Iris pigment epithelial cell (primary cell): Measurements from ENCODE around the gene NFKBIE.
"Not testable (repeated sequence)": the region's sequence is repeated elsewhere in the genome, so short reads cannot be mapped to it uniquely, and the experiment has no call there.

ENCODE experiments used
- DNase-seq: peaks from one replicate; pipeline ENCODE4 v3.0.0-alpha.2; 2011; ENCODE audit warnings: low read depth

Gene NFKBIE

DNA sequence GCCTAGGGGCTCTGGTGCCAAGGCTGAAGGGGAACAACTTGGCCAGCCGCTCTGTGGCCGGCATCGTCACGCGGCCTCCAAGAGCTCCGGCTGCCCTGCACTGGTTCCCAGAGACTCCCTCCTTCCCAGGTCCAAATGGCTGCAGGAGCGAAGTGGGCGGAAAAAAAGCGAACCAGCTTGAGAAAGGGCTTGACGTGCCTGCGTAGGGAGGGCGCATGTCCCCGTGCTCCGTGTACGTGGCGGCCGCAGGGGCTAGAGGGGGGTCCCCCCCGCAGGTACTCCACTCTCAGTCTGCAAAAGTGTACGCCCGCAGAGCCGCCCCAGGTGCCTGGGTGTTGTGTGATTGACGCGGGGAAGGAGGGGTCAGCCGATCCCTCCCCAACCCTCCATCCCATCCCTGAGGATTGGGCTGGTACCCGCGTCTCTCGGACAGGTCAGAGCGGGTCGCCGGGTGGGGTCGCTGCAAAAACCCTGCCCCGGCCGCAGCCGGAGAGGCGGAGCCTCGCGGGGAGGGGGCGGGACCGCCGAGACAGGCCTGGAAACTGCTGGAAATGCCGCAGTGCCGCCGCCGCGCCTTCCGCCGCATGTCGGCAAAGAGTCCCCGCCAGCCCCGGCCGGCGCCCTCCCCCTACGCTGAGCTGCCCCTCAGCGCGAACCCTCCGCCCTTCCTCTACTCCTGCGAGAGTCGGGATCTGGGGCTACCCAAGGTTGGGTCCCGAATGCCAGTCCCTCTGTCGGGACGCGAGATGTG is 19.3 kb downstream of the NFKBIE start:
- DNase-seq: peak; percentile 86

DNA sequence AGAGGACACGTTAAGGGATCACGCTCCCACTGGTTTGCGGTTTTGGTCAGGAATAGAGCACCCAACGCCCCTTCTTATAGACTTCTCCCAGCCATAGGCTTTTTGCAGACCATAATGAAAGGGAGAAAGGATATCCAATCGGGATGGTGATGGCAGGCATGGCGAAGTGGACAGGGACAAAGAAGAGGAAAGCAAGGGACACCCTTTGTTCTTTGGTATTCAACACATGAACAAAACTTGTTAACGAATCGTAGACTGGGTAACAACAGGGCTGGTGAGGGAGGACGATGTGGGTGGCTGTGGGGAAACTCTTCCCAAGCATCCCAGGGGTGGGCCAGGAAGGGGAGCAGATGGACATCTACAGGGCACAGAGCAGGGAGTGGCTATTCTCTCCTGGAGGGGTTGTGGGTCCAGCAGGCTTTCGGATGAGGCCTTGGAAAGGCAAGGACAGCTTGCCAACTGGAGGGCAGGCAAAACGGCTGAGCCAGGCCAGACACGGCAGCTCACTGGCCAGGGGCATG is 19.9 kb downstream of the NFKBIE start:
- no peak for DNase-seq

DNA sequence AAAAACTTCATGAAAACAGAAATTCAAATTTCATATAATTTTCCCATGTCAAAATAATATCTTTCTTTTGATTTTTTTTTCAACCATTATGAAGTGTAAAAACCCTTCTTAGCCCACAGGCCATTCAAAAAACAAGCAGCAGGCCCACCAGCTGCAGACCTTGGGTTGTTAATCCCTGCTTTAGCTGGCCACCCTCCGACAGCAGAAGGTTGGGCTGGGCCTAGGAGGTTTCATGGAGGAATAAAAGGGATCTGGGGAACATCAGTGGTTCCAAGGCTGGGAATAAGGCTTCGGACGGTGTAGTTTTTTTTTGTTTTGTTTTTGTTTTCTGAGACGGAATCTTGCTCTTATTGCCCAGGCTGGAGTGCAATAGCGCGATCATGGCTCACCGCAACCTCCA is 22.0 kb downstream of the NFKBIE start:
- no peak for DNase-seq

DNA sequence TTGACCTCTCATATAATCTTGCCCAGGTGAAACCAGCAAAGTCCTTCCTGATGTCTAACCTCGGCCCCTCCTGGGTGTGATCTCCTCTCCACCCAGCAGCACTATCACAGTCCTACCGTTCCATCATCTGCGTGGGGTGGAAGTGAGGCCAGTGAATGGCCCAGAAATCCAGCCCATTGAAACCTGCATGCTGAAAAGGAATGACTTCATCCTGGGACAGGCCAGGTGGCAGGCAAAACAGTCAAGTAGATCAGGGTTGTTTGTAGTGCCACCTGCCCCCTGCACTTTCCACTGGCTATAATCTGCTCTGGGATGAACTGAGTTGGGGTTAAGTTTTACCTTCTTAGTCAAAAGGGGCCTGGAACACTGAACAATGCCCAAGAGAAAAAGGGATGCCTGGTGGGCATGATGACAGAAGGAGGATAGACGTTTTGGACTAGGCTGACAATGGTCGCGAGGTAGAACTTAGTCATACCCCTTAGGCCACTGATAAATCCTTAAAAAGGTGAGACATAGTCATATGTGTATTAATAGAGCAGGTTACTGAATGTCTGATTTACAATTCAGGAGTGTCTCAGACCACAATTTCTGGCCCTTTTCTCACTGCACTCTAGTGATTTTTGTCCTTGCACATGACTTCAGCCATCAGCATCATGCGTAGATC is 26.5 kb downstream of the NFKBIE start:
- DNase-seq: no peak

DNA sequence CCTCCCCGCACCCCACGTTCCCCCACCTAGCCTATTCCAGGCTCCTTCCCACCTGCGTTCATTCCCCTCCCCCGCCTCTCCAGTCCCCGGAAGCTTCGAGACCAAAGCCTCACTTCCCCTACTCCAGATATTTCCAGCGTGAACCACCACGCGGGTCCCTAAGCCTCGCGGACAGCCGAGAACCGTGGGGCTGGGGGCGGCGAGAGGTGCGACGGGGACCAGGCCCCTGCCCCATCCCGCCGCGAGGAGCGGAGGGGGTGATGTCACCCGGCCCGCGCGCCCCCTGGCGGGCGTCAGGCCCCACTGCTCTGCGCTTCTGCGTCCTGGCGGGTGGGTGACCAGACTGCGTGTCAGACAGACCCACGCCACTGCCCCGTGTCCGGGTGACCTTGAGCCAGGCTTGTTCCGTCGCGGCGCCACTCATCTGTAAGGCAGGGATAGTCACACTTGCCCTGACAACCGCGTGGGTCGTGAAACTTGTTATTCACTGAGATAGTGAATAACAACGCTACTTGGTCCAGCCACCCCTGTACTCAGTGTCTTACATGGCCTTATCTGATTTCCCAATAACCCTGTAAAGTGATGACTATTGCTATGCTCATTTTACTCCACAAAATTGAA is 27.4 kb downstream of the NFKBIE start:
- DNase-seq: peak; percentile 57

DNA sequence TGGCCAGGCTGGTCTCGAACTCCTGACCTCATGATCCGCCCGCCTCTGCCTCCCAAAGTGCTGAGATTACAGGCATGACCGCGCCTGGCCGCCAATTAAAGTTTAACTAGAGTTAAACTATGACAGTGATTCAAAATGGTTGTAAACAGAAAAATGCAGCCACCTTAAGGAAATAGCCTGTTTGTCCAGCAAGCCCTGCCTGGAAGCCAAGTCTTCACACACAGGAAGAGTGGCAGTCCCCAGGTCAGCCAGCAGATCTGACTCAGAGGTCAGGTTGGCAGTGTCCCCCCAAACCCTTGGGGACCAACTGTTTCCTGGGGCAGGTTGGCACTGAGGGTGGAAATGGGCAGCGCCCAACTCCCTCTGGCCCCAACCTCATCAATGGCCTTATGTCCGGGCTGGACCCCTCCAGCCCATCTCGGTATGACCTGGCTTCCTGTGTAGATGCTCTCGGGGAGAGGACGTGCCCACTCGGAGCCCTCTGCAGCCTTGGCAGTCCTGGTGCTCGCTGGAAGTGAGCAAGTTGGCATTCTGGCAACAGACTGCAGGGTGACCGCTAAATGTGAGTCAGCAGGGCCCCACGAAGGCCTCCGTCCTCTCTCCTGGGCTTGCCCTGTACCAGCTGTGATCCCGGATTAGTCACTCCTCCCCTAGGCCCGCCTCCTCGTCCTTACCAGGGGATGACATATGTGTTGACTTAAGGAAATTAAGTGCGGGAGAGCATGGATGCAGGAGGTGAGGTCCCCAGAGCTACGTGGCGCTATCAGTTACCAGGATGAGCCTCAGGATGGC is 28.1 kb downstream of the NFKBIE start:
- DNase-seq: peak; percentile 93

DNA sequence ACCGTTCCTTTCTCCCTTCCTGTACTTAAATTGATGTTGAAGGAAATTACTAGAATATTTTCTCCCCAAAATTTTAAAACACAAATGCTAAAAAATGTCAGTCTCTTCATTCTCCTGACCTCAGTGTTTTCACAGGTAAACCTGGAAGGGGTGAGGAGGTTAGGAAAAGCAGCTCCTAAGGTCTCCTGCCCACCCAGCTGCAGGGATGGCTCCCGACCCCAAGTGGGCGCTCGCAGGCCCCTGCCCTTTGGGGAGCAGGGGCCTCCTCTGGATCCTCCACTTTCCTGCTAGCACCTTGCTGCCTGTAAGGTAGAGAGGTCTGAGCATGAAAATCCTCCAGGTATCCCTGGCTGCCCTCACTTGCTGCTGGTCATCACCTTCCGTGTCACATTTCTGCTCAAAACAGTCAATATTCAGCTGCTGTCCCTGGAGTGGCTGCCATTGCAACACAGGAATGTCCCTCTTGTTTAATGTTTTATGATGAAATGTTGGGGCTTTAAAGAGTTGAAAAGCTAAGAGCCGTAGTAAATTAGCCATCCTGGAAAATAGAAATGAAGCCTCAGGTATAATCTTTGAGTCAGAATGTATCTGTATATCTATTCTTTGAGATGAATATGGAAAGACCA is 29.3 kb downstream of the NFKBIE start:
- DNase-seq: no peak

DNA sequence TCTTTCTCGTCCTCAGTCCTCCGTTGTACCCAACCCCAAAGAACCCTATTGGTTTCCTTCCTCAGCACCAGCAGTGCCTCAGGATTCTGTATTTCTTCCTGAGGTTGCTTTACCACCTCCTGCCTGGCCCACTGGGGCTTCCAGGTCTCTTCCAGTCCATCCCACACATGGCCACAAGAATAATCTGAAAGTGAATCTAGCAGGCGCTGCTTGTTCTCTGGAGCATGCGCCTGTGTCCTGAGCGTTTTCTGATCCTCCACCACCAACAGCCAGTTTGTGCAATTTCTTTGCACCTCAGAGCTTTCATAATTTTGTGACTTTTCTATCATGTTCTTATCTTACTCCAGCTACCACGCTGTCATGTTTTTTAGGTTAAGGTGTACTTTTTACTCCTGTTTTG is 30.1 kb downstream of the NFKBIE start:
- no peak for DNase-seq

DNA sequence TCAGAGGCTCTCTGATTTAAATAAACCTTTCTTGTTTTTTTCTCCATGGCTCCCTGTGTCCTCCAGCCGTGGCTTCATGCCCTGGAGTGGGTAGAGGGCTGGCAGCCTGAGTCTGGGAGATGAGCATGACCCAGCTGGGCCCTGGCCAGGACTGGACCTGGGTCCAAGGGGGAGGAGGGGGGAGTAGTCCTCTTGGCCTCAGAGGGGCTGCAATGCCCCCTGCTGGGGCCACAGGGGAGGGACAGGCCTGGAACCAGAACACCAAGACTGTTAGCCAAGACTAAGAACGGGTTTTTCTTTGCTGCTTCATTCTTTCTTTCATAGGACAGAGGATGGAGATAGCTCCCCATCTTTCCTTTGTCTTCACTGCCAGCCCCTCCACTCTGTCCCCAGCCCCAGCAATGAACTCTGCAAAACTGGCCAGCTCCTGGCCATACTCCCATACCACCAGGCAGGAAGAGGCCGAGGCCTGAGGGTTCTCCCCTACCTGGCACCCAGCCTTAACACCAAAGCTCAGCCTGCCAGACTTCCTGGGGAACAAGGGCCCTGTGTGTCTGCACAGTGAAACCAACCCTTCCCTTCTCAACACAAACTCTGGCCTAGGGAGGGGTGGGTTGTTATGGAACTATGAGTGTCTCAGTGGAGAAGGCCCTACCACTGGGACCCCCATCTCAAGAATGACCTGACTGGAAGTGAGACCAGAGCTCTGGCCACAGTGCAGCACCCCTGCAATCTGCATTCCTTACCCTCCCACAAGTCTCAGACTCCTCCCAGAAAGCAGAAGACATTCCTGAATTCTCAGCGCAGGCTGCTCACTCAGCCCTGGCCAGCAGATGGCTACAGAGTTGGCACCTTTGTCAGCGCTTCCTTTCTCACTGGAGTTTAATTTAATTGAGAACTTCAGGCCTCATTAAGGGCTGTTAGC is 31.0 kb downstream of the NFKBIE start:
- peak; percentile 80 for DNase-seq

DNA sequence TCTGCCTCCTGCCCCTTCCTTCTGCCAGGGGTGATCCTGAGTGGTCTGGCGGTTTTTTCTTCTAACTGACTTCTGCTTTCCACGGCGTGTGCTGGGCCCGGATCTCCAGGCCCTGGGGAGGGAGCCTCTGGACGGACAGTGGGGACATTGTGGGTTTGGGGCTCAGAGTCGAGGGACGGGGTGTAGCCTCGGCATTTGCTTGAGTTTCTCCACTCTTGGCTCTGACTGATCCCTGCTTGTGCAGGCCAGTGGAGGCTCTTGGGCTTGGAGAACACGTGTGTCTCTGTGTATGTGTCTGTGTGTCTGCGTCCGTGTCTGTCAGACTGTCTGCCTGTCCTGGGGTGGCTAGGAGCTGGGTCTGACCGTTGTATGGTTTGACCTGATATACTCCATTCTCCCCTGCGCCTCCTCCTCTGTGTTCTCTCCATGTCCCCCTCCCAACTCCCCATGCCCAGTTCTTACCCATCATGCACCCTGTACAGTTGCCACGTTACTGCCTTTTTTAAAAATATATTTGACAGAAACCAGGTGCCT is 31.7 kb downstream of the NFKBIE start:
- no peak for DNase-seq

DNA sequence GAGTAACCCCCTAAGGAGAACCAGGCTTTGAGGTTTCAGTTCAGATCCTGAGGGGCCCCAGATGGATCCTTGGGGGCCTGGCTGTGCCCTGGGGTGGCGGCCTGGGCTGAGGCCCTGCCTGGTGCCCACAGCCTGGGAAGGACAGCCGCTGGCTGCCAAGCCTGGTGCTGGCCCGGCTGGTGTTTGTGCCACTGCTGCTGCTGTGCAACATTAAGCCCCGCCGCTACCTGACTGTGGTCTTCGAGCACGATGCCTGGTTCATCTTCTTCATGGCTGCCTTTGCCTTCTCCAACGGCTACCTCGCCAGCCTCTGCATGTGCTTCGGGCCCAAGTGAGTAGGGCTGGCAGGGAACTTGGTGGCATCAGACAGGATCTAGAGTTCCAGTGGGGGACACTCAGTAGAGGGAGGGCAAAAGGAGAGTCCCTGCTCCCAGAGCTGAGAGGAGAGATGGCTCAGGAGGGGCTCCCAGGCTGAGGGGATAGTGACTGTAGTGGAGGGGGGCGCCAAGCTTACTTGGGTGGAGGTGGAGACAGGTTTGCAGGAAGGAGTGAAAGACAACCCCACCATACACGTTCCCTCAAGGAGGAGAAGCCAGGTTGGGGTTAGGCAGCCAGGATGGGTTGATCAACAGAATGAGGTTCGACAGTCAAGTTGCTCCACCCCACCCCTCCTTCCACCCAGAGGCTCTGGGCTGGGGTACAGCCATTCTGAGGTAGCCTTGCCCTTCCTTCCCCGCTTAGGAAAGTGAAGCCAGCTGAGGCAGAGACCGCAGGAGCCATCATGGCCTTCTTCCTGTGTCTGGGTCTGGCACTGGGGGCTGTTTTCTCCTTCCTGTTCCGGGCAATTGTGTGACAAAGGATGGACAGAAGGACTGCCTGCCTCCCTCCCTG is 32.4 kb downstream of the NFKBIE start:
- DNase-seq: no peak

DNA sequence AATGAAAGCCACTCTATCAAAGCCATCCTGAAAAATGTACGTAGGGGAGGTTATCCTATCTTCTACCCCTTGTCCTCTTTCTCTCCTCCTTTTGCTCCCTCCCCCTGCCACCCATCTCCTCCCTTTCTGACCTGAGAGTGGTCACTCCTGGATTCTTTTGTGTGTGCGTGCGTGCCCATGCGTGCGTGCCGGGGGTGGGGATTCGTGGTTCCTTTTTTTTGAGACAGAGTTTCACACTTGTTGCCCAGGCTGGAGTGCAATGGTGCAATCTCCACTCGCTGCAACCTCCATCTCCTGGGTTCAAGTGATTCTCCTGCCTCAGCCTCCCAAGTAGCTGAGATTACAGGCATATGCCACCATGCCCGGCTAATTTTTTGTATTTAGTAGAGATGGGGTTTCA is 33.9 kb downstream of the NFKBIE start:
- not testable (repeated sequence) for DNase-seq

DNA sequence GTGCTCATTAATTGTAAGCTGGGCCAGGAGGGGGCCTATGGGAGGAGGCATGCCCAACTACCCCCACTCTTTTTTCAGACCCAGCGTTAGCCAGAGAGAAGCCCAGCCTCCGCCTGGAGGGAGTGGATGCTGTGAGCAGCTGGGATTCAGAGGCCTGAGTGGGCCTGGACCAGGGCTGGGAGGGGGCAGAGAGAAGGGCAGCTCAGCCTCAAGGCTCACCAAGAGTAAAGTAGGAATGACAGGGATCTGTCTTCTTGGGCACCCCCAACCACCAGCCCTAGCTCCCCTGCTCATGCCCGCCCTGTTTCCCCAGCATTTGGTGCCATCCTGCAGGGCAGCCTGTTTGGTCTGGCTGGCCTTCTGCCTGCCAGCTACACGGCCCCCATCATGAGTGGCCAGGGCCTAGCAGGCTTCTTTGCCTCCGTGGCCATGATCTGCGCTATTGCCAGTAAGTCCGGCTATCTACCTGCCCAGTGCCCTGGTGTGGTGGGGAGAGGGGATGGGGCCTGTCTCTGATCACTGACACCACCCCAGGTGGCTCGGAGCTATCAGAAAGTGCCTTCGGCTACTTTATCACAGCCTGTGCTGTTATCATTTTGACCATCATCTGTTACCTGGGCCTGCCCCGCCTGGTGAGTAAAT is 35.2 kb downstream of the NFKBIE start:
- DNase-seq: no peak

DNA sequence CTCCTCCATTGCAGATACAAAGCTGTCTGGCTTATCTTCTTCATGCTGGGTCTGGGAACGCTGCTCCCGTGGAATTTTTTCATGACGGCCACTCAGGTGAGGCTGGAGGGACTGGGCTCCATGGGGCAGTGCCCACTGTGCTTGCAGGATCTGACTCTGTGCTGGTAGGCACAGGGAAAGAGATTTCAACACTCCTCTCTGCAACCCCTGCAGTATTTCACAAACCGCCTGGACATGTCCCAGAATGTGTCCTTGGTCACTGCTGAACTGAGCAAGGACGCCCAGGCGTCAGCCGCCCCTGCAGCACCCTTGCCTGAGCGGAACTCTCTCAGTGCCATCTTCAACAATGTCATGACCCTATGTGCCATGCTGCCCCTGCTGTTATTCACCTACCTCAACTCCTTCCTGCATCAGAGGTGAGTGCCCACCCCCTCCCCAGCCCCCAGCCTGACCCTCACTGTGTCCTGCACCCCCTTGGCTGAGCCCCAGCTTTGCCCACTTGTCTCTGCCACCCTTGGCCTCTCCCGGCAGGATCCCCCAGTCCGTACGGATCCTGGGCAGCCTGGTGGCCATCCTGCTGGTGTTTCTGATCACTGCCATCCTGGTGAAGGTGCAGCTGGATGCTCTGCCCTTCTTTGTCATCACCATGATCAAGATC is 35.8 kb downstream of the NFKBIE start:
- DNase-seq: no peak

DNA sequence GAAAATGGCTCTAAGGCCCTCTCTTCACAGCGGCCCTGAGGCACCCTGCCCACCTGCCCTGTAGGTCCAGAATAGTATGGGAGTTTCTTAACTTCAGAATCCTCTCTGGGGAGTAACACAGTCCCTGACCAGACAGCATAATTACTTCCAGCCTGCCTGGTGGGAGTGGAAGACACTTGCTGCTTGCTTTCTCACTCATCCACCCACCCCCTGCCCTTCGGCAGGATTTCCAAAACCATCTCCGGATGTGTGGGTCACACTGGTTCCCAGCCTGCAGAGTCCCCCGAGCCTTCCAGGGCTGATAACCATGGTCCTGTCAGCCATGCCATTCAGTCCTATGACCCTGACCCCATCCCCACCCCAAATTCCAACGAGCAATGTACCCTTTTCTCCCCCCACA is 36.5 kb downstream of the NFKBIE start:
- no peak for DNase-seq

DNA sequence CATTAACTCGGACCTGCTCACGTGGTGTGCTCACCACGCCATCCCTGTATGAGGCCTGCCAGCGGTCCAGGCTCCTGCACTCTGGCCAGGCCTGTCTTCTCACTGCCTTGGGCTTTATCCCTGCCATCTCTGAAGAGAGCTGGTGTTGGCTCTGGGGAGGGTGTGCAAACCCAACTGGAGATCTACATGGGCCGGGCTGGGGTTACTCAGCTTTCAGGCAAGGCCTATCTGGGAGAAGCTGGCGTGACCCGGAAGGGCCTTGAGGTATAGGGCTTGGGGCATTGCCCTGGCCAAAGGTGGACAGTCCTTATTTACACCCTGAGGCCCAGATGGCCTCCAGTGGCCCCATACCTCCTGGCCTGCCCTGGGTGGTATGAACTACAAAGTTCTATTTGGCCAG is 36.9 kb downstream of the NFKBIE start:
- DNase-seq: no peak

DNA sequence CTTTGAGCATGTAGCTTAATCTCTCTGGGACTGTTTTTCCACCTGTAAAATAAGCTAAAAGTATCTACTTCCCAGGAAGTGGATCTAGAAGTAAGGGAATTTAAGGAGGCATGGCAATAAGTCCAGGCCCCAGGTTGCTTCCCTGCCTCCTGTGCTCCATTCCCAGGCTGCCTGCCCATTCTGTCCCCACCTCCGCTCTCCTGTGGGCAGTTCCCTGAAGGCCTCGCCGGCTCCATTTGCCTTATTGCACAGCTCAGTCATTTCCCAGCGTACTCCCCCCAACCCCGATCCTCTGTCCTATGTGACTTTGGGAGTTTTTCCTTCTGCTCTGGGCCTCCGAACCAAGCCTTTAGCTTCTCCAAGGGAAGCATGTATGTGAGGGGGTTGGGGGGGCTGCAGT is 37.3 kb downstream of the NFKBIE start:
- no peak for DNase-seq

DNA sequence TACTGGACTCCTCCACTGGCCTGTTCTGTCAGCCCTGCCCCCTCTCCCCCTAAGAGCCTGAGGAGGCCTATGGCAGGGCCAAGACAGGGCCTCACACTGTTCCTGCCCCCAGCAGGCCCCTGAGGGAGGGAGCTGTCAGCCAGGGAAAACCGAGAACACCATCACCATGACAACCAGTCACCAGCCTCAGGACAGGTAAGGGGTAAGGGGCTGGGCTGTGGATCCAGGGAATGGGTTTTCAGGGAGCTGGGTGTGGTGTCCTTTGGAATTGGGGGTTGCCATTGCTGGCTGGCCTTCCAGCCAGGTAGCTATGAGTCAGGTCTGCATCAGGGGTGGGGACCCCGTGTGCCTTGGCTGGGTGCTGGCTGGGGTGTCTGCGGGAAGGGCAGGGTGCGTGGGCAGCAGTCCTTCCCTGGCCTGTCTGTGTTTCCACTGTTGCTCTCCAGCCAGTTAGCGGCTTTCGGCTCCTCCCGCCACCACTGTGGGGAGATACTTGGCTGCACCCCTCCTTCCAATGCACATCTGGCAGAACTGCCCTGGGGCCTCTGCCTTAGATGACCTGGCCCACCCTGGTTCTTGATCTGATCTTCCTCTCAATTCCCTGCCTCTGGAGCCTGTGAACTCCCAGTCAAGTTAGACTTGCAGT is 38.1 kb downstream of the NFKBIE start:
- no peak for DNase-seq
